IPS DF 4.7 (cell line): ENCODE measurements around the gene NAV2.
"Not testable (repeated sequence)": the region's sequence is repeated elsewhere in the genome, so short reads cannot be mapped to it uniquely, and the experiment has no call there.

Experiments used
- DNase-seq: peaks from one replicate; pipeline ENCODE4 v3.0.0-alpha.2; 2013; ENCODE audit warnings: low spot score; ENCODE audit errors: extremely low read depth

Gene NAV2

DNA sequence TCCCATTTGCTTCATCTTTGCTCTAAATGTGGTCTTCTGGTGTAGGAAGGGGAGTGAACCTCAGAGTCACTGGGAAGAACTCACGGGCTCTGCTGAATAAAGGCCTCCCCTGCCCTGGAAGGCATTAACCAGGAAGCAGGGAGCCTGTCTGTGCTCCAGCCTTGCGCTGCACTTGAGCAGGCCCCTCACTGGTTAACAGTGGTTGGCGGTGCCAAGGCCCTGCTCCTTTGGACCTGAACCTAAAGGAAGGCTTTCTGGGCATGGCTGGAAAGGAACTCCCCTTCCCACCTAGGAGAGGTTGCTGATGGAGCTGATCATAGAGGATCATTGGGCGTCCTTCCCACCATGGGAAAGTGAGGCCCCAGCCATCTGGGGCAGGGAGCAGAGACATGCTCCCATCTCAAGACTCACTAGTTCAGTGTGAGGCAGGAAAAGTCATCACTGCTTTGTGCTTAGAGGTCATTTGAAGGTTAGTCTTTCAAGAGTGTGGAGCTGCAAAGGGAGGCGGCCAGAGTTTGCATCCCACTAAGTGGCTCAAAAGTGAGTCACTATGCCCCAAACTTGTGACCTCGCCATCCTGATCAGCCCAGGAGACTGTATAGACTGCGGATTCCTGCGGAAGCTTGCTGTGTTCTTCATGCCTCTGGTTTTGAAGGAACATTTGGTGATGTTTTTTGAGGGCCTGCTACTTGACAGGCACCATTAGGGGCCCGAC is 397.3 kb downstream of the NAV2 start:
- no peak for DNase-seq

DNA sequence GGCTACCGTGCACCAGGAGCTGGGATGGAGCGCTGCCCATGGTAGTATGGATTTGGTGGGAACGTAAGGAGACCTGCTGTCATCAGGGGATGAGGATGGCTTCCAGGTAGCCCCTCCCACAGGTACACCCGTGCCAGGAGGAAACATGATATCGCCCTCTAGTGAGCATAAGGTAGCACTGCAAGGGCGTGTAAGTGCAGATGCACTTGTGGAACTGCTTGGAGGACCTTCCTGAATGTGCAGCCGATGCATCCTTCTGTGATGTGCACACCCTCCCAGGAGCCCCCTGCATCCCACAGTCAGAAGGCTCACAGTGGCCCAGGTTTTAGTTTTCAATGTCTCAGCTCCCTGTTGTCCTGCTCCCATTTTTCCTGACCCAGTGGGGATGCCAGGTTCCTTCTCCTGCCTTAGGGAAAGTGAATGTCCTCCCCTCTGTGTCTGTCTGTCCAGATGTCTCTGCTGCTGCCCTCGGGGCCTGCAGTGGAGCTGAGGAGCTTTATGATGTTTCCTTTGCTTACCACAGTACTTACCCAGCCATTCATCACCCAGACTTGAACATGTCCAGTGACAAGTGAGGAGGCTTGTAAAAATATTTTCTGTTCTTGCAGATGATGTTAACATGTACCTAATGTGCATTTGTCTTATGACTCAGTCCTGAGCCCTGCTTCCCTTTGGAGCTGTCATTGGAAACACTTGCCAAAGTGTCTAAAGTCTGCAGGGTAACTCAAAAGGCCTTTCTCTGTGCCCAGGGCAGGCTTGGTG is 398.5 kb downstream of the NAV2 start:
- peak; percentile 60 for DNase-seq

DNA sequence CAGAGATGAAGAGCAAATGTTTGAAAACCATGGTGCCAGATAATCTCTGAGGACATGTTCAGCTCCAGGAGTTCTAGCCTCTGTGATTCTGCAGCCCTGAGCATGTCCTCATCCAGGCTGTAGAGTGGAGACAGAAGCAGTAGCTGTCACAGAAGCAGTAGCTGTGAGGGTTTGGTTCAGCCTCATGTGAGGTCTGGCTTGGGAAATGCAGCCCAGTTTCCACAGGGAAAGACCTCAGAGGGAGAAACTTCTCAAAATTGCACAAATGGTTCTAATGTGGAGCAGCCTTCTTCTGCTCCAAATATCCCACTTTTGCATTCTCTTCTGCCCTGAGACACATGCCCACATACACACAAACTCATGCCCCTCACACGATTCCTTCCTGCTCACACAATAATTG is 399.2 kb downstream of the NAV2 start:
- DNase-seq: no peak

DNA sequence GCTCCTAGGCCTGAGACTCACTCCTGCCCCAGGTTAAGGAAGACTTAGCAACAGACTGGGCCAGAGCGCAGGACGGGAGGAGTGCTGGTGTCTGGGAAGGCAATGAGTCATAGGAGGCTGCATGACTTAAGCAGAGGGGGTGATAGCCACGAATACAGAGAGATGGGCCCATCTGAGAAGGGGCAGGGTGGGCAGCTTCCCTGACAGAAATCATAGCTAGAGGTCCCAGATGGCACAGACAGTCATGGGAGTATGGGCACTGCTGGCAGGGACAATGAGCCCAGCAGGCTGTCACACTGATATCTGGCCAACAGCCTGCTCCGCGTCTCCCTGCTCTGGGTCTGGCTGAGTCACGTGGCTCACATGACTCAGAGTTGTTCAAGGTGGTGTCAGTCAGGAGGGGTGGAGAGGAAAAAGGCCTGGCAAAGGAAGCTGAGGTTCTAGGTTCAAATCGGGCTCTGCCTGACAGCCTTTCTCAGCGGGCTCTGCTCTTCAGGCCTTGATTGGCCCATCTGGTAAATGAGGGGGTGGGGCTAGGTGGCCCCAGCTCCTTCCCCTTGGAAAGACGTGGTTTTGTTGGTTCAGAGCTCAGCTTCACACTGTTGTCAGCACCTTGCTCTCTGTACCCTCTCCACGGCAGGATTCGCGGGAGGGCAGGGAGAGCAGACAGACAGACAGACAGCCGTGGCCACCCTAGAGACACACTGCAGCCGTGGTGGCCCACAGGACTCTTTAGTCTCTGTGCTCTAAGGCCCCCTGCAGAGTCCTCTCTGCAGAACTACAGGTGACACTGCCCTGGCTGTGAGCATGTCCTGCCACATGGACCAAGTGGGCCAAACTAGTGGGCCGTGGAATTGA is 399.9 kb downstream of the NAV2 start:
- DNase-seq: no peak

DNA sequence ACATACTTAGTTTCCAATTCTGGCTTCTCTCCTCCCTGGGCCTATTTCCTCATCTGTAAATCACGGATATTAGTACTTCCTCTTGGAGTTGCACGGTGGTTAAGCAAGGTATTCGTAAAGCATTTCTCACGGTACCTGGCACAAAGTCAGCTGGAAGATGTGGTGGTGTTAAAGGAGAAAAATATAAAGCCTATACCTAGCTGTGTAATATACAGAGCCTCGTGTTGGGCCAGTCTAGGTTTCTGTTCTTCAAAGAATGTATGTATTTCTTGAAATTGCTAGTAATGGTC is 400.5 kb downstream of the NAV2 start:
- DNase-seq: no peak

DNA sequence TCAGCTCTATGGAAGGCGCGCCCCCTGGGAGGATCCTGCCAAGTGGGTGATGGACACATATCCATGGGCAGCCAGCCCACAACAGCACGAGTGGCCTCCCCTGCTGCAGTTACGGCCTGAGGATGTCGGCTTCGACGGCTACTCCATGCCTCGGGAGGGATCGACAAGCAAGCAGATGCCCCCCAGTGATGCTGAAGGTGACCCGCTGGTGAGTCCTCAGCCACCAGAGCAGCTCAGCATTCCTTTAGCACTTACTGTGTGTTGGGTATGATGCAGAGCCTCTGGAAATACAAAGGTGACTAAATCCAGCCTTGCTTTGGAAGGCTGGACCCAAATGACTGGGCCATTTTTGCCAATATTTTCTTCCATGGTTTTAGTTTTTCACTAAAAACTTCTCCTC is 402.0 kb downstream of the NAV2 start:
- DNase-seq: no peak

DNA sequence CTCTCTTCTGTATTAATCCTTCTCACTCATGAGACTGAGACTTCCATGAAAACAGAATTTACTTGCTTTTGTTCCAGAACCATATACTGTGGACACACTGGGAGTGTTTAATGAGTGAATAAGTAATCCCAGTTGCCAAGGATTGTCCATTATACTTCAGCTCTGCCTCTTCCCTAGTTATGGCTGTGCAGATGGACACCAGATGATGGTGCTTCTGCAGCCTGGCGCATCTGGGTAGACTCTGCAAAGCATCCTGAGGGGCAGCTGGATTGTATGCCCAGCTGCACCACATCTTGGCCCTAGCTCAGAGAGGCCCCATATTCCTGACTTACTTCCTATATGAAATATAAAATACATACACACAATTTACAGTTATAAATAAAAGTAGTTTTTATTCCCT is 404.2 kb downstream of the NAV2 start:
- DNase-seq: no peak

DNA sequence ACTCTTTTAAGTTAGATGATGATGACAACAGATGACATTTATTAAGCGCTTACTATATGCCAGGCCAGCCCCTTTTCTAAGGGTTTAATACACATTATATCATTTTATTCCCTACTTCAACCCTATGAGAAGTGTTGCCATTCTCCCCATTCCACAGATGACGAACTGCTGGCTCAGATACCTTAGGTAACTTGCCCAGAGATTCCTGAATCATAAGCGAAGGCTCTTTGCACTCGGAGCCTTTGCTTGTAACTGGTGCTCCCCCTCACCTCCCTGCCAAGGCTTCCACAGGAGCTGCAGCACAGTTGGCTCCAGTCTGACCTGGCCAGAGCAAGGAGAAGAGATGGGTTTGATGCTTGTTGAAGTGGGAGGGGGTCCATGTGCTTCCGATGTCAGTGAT is 404.7 kb downstream of the NAV2 start:
- no peak for DNase-seq

DNA sequence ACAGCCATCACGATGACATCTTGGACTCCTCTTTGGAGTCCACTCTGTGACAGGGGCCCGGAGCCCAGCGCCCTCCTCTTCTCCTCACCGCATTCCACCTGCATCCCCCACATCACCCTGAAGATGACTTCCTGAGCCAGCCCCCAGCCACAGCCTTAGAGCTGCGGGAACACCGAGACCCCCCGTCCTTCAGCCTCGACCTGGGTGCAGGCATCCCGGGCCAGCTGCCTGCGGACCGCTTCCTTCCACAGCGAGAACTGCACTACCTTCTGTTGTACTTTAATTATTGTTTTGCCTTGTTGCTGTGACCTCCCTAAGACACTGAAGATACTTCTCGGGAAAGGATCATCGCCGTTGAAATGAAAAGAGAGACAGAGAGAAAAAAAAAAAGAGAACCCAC is 405.6 kb downstream of the NAV2 start:
- no peak for DNase-seq

DNA sequence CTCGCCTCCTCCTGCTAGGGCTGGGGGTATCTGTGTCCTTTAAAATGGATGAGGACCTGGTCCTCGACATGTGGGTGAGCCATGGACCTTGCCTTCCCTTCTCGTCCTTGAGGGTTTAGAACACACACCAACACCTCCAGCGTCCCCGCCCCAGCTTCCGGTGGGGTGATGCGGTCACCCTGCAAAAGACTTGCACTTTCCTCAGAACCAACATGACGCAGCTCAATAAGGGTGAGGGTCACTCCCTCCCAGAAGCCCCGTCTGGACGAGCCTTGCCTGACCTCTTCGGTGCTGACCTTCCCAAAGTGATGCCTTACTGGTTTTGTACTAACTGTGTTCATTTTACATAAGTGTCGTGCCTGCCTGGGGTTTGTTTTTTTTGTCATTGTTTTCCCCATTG is 406.7 kb downstream of the NAV2 start:
- DNase-seq: no peak

DNA sequence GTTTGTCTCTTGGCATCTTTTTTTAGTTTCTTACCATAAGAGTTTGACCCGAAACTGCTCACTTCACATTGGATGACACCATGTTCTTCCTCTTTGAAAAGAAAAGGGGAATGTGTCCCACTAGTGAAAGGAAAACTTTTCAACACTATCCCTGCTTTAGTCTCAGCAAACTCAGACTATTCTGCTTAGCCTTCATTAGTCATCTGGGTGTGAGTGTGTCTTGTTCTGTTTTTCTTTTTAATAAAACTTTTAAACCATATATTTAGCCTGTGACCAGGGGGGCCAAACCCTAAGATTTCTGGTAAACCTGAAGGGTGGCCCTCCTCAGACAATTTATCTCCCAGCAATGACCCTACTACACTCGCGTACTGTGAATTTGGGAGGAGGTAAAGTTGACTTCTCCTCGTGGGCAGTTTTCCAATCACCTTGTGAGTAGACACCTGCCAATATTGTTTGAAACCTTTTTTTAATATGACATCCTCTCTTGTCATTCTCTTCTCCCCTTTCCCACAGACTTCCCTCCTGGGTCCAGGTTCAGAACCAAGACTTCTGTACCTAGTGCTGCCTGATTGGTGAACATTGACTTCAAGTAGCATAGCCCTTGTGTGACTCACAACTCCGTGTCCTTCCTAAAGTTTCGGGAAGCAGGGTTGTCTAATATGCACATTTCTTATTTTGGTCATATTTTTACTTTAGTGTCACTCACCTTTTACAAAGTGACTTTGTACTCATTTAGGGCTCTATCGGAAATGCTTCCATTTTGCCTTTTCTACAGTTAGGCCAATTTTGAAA is 407.7 kb downstream of the NAV2 start:
- DNase-seq: no peak

DNA sequence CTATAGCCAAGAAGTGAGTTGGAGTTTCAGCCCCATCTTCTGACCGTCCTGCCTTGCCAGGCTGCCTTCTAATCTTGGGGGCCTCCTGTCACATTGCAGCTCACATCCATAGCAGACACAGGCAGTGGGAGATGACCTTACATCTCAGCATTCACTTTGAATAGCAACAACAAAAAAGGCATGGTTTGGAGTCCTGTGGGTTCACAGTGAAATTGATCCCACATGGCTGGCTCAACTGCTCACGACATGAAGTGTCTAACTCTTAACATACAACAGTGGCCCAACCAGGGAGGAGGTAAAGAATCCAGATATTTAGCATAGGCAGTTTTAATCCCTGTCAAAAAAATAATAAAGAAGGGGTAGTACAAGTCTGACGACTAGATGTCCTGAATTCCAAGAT is 409.5 kb downstream of the NAV2 start:
- no peak for DNase-seq

DNA sequence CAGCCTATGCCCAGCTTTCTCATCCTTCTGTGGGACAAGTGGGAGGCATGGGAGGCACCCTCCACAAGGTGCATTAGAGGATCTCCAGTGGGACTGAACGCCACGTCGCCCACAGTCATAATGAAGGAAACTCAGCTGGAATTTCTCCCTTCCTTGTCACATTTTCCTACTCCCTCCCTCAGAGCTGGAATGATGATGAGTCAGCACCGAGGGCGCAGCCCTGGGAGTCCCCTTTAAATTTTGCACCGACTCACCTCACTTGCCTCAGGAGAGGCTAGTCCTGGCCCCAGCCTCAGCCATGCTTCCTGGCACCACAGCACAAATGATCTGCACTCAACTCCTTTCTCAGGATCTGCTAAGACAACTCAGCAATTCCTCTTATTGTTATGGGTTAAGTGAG is 413.3 kb downstream of the NAV2 start:
- no peak for DNase-seq

DNA sequence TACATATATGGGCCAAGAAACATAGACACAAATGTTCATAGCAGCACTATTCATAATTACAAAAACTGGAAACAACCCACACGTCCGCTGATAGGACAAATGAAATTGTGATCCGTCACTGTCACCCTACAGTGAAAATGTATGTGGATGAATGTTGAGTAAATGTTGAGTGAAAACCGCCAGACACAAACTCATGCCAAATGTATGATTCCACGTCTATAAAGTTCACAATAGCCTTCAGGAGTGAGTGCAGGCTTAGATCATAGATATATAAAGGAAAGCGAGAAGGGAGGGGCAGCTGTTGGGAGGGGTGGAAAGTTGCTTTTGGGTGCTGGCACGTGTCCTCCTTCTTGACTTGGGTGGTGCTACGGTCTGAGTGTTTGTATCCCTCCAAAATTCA is 414.1 kb downstream of the NAV2 start:
- DNase-seq: no peak

DNA sequence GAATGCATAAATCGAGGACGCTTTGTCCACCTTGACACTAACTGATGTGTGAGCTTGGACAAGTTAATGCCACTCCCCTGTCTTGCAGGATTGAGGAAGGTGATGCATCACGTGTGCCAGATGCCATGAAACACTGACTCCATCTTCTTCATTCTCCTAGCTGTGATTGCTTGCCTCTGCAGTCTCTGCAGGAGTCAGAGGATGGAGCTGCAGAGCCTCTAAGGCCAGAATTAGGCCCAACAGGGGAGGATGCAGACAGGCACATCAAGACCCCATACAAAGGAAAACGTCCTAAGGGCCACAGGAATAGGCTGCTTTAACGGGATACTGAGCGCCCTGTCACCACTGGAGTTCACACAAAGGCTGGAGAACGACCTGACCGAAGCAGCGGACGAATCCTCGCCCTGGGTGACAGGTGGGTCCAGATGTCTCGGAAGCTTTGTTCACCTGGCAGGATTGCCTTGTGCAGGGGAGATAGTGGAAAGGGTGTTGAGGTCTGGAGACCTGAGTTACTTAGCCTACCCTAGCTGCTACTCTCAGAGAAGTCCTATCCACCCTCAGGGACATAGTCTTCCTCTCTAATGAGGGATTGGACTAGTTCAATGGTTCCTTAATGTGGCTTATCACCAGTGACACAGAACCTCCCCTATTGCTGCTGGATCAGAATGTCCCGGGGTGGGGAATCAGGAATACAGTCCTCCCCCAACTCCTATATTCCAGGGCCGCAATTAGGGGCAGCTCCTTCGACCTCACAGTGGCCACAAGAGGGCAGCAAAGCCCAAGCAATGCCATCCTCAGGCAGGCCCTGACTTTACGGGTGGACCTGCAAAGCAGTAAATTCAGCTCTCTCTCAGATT is 415.3 kb downstream of the NAV2 start:
- DNase-seq: no peak

DNA sequence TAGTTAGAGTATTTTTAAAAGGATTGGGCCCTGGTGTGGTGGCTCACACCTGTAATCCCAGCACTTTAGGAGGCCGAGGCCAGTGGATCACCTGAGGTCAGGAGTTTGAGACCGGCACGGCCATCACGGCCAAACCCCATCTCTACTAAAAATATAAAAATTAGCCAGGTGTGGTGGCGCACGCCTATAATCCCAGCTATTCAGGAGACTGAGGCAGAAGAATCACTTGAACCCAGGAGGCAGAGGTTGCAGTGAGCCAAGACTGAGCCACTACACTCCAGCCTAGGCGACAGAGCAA is 415.8 kb downstream of the NAV2 start:
- DNase-seq: not testable (repeated sequence)

DNA sequence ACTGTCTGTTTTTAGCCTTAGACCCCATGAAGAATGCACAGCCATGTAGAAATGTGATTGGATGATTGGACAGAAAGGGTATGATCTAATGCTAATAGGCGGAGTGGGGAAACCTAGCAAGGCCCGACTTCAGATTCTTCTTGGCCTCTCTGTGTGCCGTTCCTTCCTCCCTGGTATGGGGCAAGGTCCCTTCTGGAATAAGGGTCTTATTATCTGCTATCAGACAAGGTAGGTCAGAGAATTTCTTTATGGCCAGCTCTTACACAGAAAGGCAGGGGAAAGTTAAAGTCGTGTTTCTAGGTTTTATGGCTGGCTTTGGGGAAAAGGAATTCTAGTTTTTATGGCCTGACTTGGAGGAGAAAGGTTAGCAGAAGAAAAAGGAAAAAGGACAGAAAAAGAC is 417.0 kb downstream of the NAV2 start:
- DNase-seq: no peak

DNA sequence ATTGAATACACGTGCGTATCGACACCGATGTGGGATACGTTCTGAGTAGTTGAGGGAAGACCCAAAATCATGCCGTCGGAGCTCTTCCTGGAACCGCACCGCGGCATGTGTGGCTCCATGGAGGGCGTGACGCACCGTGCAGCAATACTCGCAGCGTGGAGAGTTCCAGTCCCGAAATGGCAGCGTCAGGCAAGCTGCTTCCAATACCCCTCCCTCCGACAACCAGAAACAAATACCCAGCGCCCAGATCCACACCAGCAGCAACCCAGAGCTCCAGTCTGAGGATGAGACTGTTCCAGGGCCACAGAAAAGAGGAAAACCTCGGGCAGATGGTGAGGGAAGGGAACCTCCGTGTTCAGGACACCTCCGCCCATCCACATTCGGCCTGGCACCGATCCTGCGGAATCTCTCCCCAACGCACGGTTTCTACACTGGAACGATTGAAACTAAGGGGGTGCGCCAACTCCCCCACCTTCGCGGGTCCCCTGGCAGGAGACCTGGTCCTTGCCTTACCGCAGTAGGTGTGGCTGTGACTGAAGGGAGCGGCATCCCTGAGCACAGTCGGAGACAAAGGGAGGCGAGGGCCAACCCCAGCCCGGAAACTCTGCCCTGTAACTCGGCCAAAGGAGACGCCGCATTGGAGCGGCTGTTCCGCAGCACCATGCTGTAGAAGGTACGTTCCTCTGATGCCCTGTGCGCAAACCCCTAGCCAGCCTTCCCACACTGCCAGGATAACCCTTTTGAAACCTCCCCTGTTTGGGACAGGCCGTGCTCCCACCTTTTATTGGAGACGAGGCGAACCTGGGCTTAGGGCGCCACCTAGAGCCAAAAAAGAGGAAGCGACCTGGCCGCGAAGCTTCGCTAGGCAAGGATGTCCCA is 419.4 kb downstream of the NAV2 start:
- no peak for DNase-seq

DNA sequence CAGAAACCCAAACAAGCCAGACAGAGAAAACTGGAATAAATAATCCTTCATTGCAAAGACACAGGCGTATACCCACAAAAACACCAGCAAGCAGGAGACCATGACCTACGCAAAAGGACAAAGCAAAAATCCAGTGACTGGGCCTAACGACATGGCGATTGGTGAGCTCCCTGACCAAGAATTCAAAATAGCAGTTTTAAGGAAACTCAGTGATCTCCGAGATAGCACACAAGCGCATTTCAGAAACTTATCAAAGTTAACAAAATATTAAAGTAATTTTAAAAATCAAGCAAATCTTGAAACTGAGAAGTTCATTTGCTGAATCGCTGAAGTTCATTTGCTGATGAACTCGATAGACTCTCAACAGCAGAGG is 420.0 kb downstream of the NAV2 start:
- DNase-seq: no peak
